B cell (primary cell): ENCODE measurements around the gene TSPAN6. TPM values are rescaled to one million over a fixed set of nuclear protein-coding genes. Genes with fewer than 3 reads are reported as not detected.

Experiments
- ATAC-seq: fragments of 200-7000 bp; cut with Tn5 transposase; one replicate; pipeline ENCODE4 v1.10.0; 2021; ENCODE audit warnings: low read depth, mild to moderate bottlenecking, moderate number of reproducible peaks, moderate library complexity
- CTCF ChIA-PET: fragments of 350-600 bp; sonication (Branson Sonifier 250); formaldehyde crosslinking; loops from one replicate; lab custom pipeline; 2021; ENCODE audit warnings: antibody characterized with exemption, inconsistent platforms; lab: Charles Lee
- POLR2A ChIA-PET: fragments of 350-600 bp; sonication (Branson Sonifier 250); formaldehyde crosslinking; loops from one replicate; lab custom pipeline; 2021; ENCODE audit warnings: antibody characterized with exemption; lab: Charles Lee
- DNase-seq: peaks from one replicate; pipeline ENCODE4 v3.0.0; 2013
- H2AFZ ChIP-seq: 2 replicates; pipeline ENCODE4 v1.6.1; 2012; ENCODE audit warnings: mild to moderate bottlenecking, low read depth, low read length; ENCODE audit not compliant: insufficient read depth, poor library complexity, severe bottlenecking
- H3K27ac ChIP-seq, 2 donors: 1 replicate in 1 of 2; 2 replicates in 1 of 2; pipeline ENCODE4 v1.5.1; 2012 to 2013; ENCODE audit warnings: low read length in 2 of 2, mild to moderate bottlenecking in 2 of 2, moderate library complexity in 1 of 2
- H3K27me3 ChIP-seq, 4 experiments: fragments of 200-600 bp in 1 of 4; sonication (generic) in 1 of 4; replicated peaks in 1 of 4; 1 replicate in 2 of 4; 2 replicates in 2 of 4; pipeline versions ENCODE4 v1.6.1 to v1.7.0; 2013 to 2016; ENCODE audit warnings: low read length in 3 of 4, mild to moderate bottlenecking in 2 of 4, mixed read lengths in 1 of 4, moderate library complexity in 1 of 4; ENCODE audit not compliant: insufficient read depth in 4 of 4, control insufficient read depth in 3 of 4; ENCODE audit errors: control extremely low read depth in 1 of 4
- H3K36me3 ChIP-seq, 2 experiments: replicated peaks in 1 of 2; 1 replicate in 1 of 2; 2 replicates in 1 of 2; pipeline versions ENCODE4 v1.6.1 to v1.7.1; 2013; ENCODE audit warnings: low read length in 1 of 2; ENCODE audit not compliant: insufficient read depth in 2 of 2, control insufficient read depth in 1 of 2; ENCODE audit errors: control extremely low read depth in 1 of 2, extremely low read depth in 1 of 2
- H3K4me1 ChIP-seq, 2 donors: fragments of 200-600 bp in 1 of 2; sonication (generic) in 1 of 2; 1 replicate in 1 of 2; 2 replicates in 1 of 2; pipeline versions ENCODE4 v1.5.1 to v1.6.1; 2013 to 2017; ENCODE audit warnings: low read length in 2 of 2; ENCODE audit not compliant: control insufficient read depth in 2 of 2, insufficient read depth in 2 of 2
- H3K4me2 ChIP-seq: replicated peaks from 2 replicates; pipeline ENCODE3; 2012; ENCODE audit warnings: mild to moderate bottlenecking, low read depth, low read length; ENCODE audit not compliant: poor library complexity, severe bottlenecking
- H3K4me3 ChIP-seq, 5 experiments: fragments of 200-600 bp in 1 of 5; sonication (generic) in 1 of 5; 1 replicate in 3 of 5; 2 replicates in 2 of 5; pipeline versions ENCODE4 v1.5.1 to v1.7.0; 2011 to 2016; ENCODE audit warnings: low read length in 4 of 5, mild to moderate bottlenecking in 4 of 5, low read depth in 2 of 5, control low read depth in 1 of 5, moderate library complexity in 1 of 5; ENCODE audit not compliant: insufficient read depth in 1 of 5; ENCODE audit errors: control extremely low read depth in 1 of 5, extremely low read depth in 1 of 5
- H3K79me2 ChIP-seq: fragments of 200-600 bp; sonication (generic); one replicate; pipeline ENCODE4 v1.6.0; 2016; ENCODE audit warnings: low read length; ENCODE audit not compliant: control insufficient read depth, insufficient read depth
- H3K9ac ChIP-seq: fragments of 200-600 bp; sonication (generic); 2 replicates; pipeline ENCODE4 v1.6.1; 2017; ENCODE audit warnings: mild to moderate bottlenecking, low read length, moderate library complexity
- H3K9me3 ChIP-seq, 3 donors: one replicate each; pipeline versions ENCODE4 v1.6.1 to v1.7.1; 2013; ENCODE audit warnings: low read length in 2 of 3; ENCODE audit not compliant: control insufficient read depth in 2 of 3, insufficient read depth in 1 of 3; ENCODE audit errors: control extremely low read depth in 1 of 3
- H4K20me1 ChIP-seq: 2 replicates; pipeline ENCODE4 v1.6.0; 2012; ENCODE audit warnings: mild to moderate bottlenecking, low read length; ENCODE audit not compliant: insufficient read depth, control insufficient read depth, poor library complexity, severe bottlenecking
- H3K27ac Mint-ChIP-seq: one replicate; pipeline ENCODE4 v1.8.0; 2021; ENCODE audit warnings: mixed read lengths
- H3K27me3 Mint-ChIP-seq: one replicate; pipeline ENCODE4 v1.8.0; 2021; ENCODE audit warnings: mixed read lengths
- H3K4me1 Mint-ChIP-seq: one replicate; pipeline ENCODE4 v1.8.0; 2021; ENCODE audit warnings: mixed read lengths
- H3K4me3 Mint-ChIP-seq: one replicate; pipeline ENCODE4 v1.8.0; 2021; ENCODE audit warnings: mixed read lengths
- H3K9me3 Mint-ChIP-seq: one replicate; pipeline ENCODE4 v1.8.0; 2022; ENCODE audit warnings: mixed read lengths; ENCODE audit not compliant: insufficient read depth
- CTCF ChIP-seq: fragments of 200-600 bp; IDR thresholded peaks from one replicate; pipeline ENCODE4 v1.8.0; 2022; ENCODE audit warnings: antibody characterized with exemption, mild to moderate bottlenecking
- EZH2 ChIP-seq: IDR thresholded peaks from 2 replicates; pipeline ENCODE4 v1.6.1; 2012; ENCODE audit warnings: borderline replicate concordance, low read depth, mild to moderate bottlenecking, moderate library complexity, low read length; ENCODE audit not compliant: insufficient read depth, poor library complexity, severe bottlenecking
- WGBS: methylation state at CpG from one replicate; pipeline ENCODE4 v1.1.5; 2013; ENCODE audit warnings: missing lambda C conversion rate; ENCODE audit not compliant: insufficient coverage; 5-methylcytosine and 5-hydroxymethylcytosine counted together
- intact Hi-C: fragments of 100-400 bp; cut with micrococcal nuclease; formaldehyde crosslinking; loops from one replicate; pipeline ENCODE4 v1.10.0; 2022
- polyA plus RNA-seq: library from polyadenylated mRNA; depleted of rRNA; stranded (reverse); fragments of >200 nt; gene quantifications from 2 replicates; pipeline ENCODE4 v1.2.3, GENCODE V29; 2012
- total RNA-seq, 2 donors: library from RNA; stranded (reverse); fragments of 120-200 nt in 1 of 2; gene quantifications; 1 replicate in 1 of 2; 2 replicates in 1 of 2; pipeline versions ENCODE4 v1.2.3 to v1.2.4, GENCODE V29; 2013 to 2022

Gene TSPAN6
- total and polyA plus RNA-seq, 2 donors (not counting 1 experiment from before 2014, with no cell fraction given) = 0.10 TPM; not detected in 1

GRCh38 chrX:100685997-100686305 is 49.3 kb upstream of the TSPAN6 start:
- ChIA-PET CTCF (interaction anchor here (1.4 to 7.4 kb wide), 4 partner anchors 13 to 174 kb away, joined by 4 to 171 read pairs (median 30); no protein-coding TSS in a partner anchor), POLR2A (no interaction called here)
- Histone ChIP-seq H3K4me2 (no peak overlapping the region), H3K9ac (no peak overlapping the region), H3K4me1 (peaks cover 26 to 28% of the 10 kb centered on the region in 2 donors), H3K36me3 (no peaks in the 10 kb centered on the region), H2AFZ (no peak overlapping the region), H4K20me1 (no peaks in the 10 kb centered on the region), H3K9me3 (no peaks in the 10 kb centered on the region), H3K27ac (no peak overlapping the region), H3K27me3 (no peaks in the 10 kb centered on the region), H3K4me3 (no peak overlapping the region), H3K79me2 (no peaks in the 10 kb centered on the region)
- DNase-seq (no peak), ATAC-seq (no peak)
- TF ChIP-seq EZH2 (no peak), CTCF (peak; percentile 33)
- intact Hi-C loops = loop anchor here (1.0 to 2.0 kb wide), 3 partner anchors 82 to 601 kb away; no protein-coding TSS in a partner anchor
- Mint-ChIP-seq H3K9me3 (no peaks in the 10 kb centered on the region), H3K4me1 (peaks cover 30% of the 10 kb centered on the region), H3K27ac (no peak overlapping the region), H3K27me3 (no peaks in the 10 kb centered on the region), H3K4me3 (peak overlapping the region; percentile 32)
- WGBS = no CpG with 5 or more reads among the region's 1 CpG

GRCh38 chrX:100685284-100685996 is 48.8 kb upstream of the TSPAN6 start:
- Mint-ChIP-seq H3K4me1 (peaks cover 34% of the 10 kb centered on the region), H3K9me3 (no peaks in the 10 kb centered on the region), H3K27me3 (no peaks in the 10 kb centered on the region), H3K4me3 (peak overlapping the region; percentile 32), H3K27ac (no peak overlapping the region)
- TF ChIP-seq CTCF = peak; percentile 78
- no peak for TF ChIP-seq EZH2
- Histone ChIP-seq H3K9me3 (no peaks in the 10 kb centered on the region), H3K27me3 (no peaks in the 10 kb centered on the region), H3K27ac (no peak overlapping the region), H3K4me2 (no peak overlapping the region), H3K4me3 (no peak overlapping the region), H3K9ac (no peak overlapping the region), H3K36me3 (no peaks in the 10 kb centered on the region), H3K4me1 (peaks cover 28 to 30% of the 10 kb centered on the region in 2 donors), H3K79me2 (no peaks in the 10 kb centered on the region), H4K20me1 (no peaks in the 10 kb centered on the region), H2AFZ (no peak overlapping the region)
- ATAC-seq (peak; percentile 72), DNase-seq (peak; percentile 81)
- intact Hi-C loops = loop anchor here (1.0 kb wide), 2 partner anchors 83 to 173 kb away; no protein-coding TSS in a partner anchor
- WGBS = no CpG with 5 or more reads among the region's 5 CpGs
- ChIA-PET POLR2A (no interaction called here), CTCF (interaction anchor here (0.6 to 7.4 kb wide), 6 partner anchors 12 to 174 kb away, joined by 3 to 171 read pairs (median 5); no protein-coding TSS in a partner anchor)
